CD4-positive, CD25-positive, alpha-beta regulatory T cell (primary cell): ENCODE measurements around the gene ARHGAP6. TPM values are rescaled to one million over a fixed set of nuclear protein-coding genes. Genes with fewer than 3 reads are reported as not detected.

Experiments
- ATAC-seq, 2 donors: fragments of 150-1000 bp; cut with Tn5 transposase; one replicate each; pipeline ENCODE4 v1.10.0; 2021; ENCODE audit warnings: low read depth in 2 of 2, moderate number of reproducible peaks in 2 of 2, moderate library complexity in 1 of 2
- DNase-seq, 3 donors: peaks; one replicate each; pipeline versions ENCODE4 v3.0.0 to v3.0.0-alpha.2; 2012 to 2022; ENCODE audit warnings: mixed read lengths in 1 of 3
- H3K27ac ChIP-seq: one replicate; pipeline ENCODE4 v1.7.0; 2013; ENCODE audit warnings: mild to moderate bottlenecking, low read length; ENCODE audit not compliant: insufficient read depth, poor library complexity, severe bottlenecking
- H3K27me3 ChIP-seq: one replicate; pipeline ENCODE4 v1.7.0; 2013; ENCODE audit warnings: low read length; ENCODE audit not compliant: control insufficient read depth, insufficient read depth
- H3K36me3 ChIP-seq: one replicate; pipeline ENCODE4 v1.7.0; 2013; ENCODE audit warnings: mild to moderate bottlenecking, low read length, moderate library complexity; ENCODE audit not compliant: control insufficient read depth, insufficient read depth
- H3K4me1 ChIP-seq: 2 replicates; pipeline ENCODE4 v1.7.0; 2013; ENCODE audit warnings: mild to moderate bottlenecking, low read length; ENCODE audit not compliant: insufficient read depth, control insufficient read depth, poor library complexity, severe bottlenecking
- H3K4me3 ChIP-seq: one replicate; pipeline ENCODE4 v1.7.0; 2013; ENCODE audit warnings: low read depth, mild to moderate bottlenecking, low read length, moderate library complexity
- H3K9me3 ChIP-seq, 2 experiments: 1 replicate in 1 of 2; 2 replicates in 1 of 2; pipeline ENCODE4 v1.7.0; 2013; ENCODE audit warnings: low read length in 2 of 2, mild to moderate bottlenecking in 1 of 2, moderate library complexity in 1 of 2; ENCODE audit not compliant: control insufficient read depth in 2 of 2
- H3K27ac Mint-ChIP-seq, 3 donors: one replicate each; pipeline ENCODE4 v1.8.0; 2020 to 2022; ENCODE audit warnings: mild to moderate bottlenecking in 3 of 3, mixed read lengths in 3 of 3, moderate library complexity in 2 of 3
- H3K27me3 Mint-ChIP-seq: one replicate; pipeline ENCODE4 v1.8.0; 2022; ENCODE audit warnings: mild to moderate bottlenecking, mixed read lengths
- H3K36me3 Mint-ChIP-seq: one replicate; pipeline ENCODE4 v1.8.0; 2020; ENCODE audit warnings: mixed read lengths
- H3K4me1 Mint-ChIP-seq, 4 donors: one replicate each; pipeline ENCODE4 v1.8.0; 2020 to 2022; ENCODE audit warnings: mixed read lengths in 4 of 4, mild to moderate bottlenecking in 1 of 4
- H3K4me3 Mint-ChIP-seq, 4 donors: one replicate each; pipeline ENCODE4 v1.8.0; 2020 to 2022; ENCODE audit warnings: mild to moderate bottlenecking in 4 of 4, mixed read lengths in 4 of 4, moderate library complexity in 3 of 4
- H3K9me3 Mint-ChIP-seq, 7 donors: one replicate each; pipeline ENCODE4 v1.8.0; 2020 to 2022; ENCODE audit warnings: mixed read lengths in 7 of 7, mild to moderate bottlenecking in 3 of 7, moderate library complexity in 2 of 7
- polyA plus RNA-seq, 4 donors: library from polyadenylated mRNA; unstranded; fragments of 300-500 nt; fragmentation: Illumina TruSeq; gene quantifications; one replicate each; pipeline ENCODE4 v1.2.3, GENCODE V29; 2021
- total RNA-seq: library from RNA; stranded (reverse); gene quantifications from one replicate; pipeline ENCODE4 v1.2.3, GENCODE V29; 2022

Gene ARHGAP6
- total and polyA plus RNA-seq, 5 donors from 2014 or later: 1.8 TPM; not detected in 4

GRCh38 chrX:11426712-11427452 lies 238.8 kb downstream of the ARHGAP6 start:
- Mint-ChIP-seq H3K9me3 (no peaks in the 10 kb centered on the region), H3K4me1 (no peaks in the 10 kb centered on the region), H3K4me3 (no peak overlapping the region), H3K36me3 (no peaks in the 10 kb centered on the region), H3K27ac (no peak overlapping the region), H3K27me3 (peaks cover 11% of the 10 kb centered on the region)
- peaks cover 2% of the 10 kb centered on the region for H3K27me3 ChIP-seq
- DNase-seq (no peak), ATAC-seq (no peak)
- H3K4me3 ChIP-seq: no peak overlapping the region
- H3K4me1 ChIP-seq: no peaks in the 10 kb centered on the region
- no peak overlapping the region for H3K27ac ChIP-seq
- H3K36me3 ChIP-seq: no peaks in the 10 kb centered on the region
- H3K9me3 ChIP-seq: no peaks in the 10 kb centered on the region

- Histone ChIP-seq H3K27ac (no peak overlapping the region), H3K36me3 (no peaks in the 10 kb centered on the region), H3K4me1 (no peaks in the 10 kb centered on the region), H3K4me3 (no peak overlapping the region), H3K9me3 (no peaks in the 10 kb centered on the region), H3K27me3 (peaks cover 2% of the 10 kb centered on the region)
- ATAC-seq (no peak), DNase-seq (no peak)
- Mint-ChIP-seq H3K4me1 (no peaks in the 10 kb centered on the region), H3K9me3 (peaks cover 0 to 1% (median 0%) of the 10 kb centered on the region in 7 donors), H3K4me3 (no peak overlapping the region), H3K27ac (no peak overlapping the region), H3K27me3 (peaks cover 9% of the 10 kb centered on the region), H3K36me3 (no peaks in the 10 kb centered on the region)
Observed at GRCh38 chrX:11424903-11425674, 240.6 kb downstream of the ARHGAP6 start.

GRCh38 chrX:11423949-11424348 lies 241.8 kb downstream of the ARHGAP6 start:
- H3K36me3 Mint-ChIP-seq: no peaks in the 10 kb centered on the region

GRCh38 chrX:11423362-11423818 lies 242.3 kb downstream of the ARHGAP6 start:
- H3K36me3 ChIP-seq: no peaks in the 10 kb centered on the region
- no peaks in the 10 kb centered on the region for H3K36me3 Mint-ChIP-seq
- no peak overlapping the region for H3K4me3 ChIP-seq
- H3K9me3 ChIP-seq: no peaks in the 10 kb centered on the region
- no peak overlapping the region for H3K4me3 Mint-ChIP-seq
- H3K27me3 ChIP-seq: peaks cover 2% of the 10 kb centered on the region
- H3K4me1 Mint-ChIP-seq: no peaks in the 10 kb centered on the region
- peaks cover 0 to 1% (median 0%) of the 10 kb centered on the region in 7 donors for H3K9me3 Mint-ChIP-seq
- H3K4me1 ChIP-seq: no peaks in the 10 kb centered on the region
- ATAC-seq: no peak
- peaks cover 9% of the 10 kb centered on the region for H3K27me3 Mint-ChIP-seq
- H3K27ac ChIP-seq: no peak overlapping the region
- DNase-seq: no peak
- H3K27ac Mint-ChIP-seq: no peak overlapping the region

More at GRCh38 chrX:11423949-11424348, 241.8 kb downstream of the ARHGAP6 start:
- Histone ChIP-seq H3K27ac (no peak overlapping the region), H3K4me3 (no peak overlapping the region), H3K4me1 (no peaks in the 10 kb centered on the region), H3K9me3 (no peaks in the 10 kb centered on the region), H3K36me3 (no peaks in the 10 kb centered on the region), H3K27me3 (peaks cover 2% of the 10 kb centered on the region)
- no peak overlapping the region for H3K27ac Mint-ChIP-seq
- H3K4me3 Mint-ChIP-seq: no peak overlapping the region
- peaks cover 9% of the 10 kb centered on the region for H3K27me3 Mint-ChIP-seq
- H3K9me3 Mint-ChIP-seq: peaks cover 0 to 1% (median 0%) of the 10 kb centered on the region in 7 donors
- ATAC-seq (no peak), DNase-seq (no peak)
- no peaks in the 10 kb centered on the region for H3K4me1 Mint-ChIP-seq

GRCh38 chrX:11422525-11422857 lies 243.2 kb downstream of the ARHGAP6 start:
- H3K9me3 ChIP-seq: no peaks in the 10 kb centered on the region
- H3K27ac Mint-ChIP-seq: no peak overlapping the region
- no peaks in the 10 kb centered on the region for H3K4me1 ChIP-seq
- no peaks in the 10 kb centered on the region for H3K36me3 Mint-ChIP-seq
- H3K27ac ChIP-seq: no peak overlapping the region
- H3K4me3 Mint-ChIP-seq: no peak overlapping the region
- no peak overlapping the region for H3K4me3 ChIP-seq
- no peaks in the 10 kb centered on the region for H3K36me3 ChIP-seq
- H3K27me3 Mint-ChIP-seq: peaks cover 13% of the 10 kb centered on the region
- H3K9me3 Mint-ChIP-seq: peaks cover 0 to 1% (median 0%) of the 10 kb centered on the region in 7 donors
- ATAC-seq (no peak), DNase-seq (no peak)
- no peaks in the 10 kb centered on the region for H3K4me1 Mint-ChIP-seq
- no peaks in the 10 kb centered on the region for H3K27me3 ChIP-seq

- peaks cover 11% of the 10 kb centered on the region for H3K27me3 Mint-ChIP-seq
- ATAC-seq (no peak), DNase-seq (no peak)
- H3K4me1 Mint-ChIP-seq: no peaks in the 10 kb centered on the region
- H3K9me3 ChIP-seq: no peaks in the 10 kb centered on the region
- no peaks in the 10 kb centered on the region for H3K4me1 ChIP-seq
- no peaks in the 10 kb centered on the region for H3K36me3 Mint-ChIP-seq
- H3K4me3 ChIP-seq: no peak overlapping the region
- no peaks in the 10 kb centered on the region for H3K27me3 ChIP-seq
- H3K36me3 ChIP-seq: no peaks in the 10 kb centered on the region
- no peak overlapping the region for H3K4me3 Mint-ChIP-seq
- no peak overlapping the region for H3K27ac ChIP-seq
- H3K27ac Mint-ChIP-seq: peak overlapping the region in 1 of 3 donors; percentile 92
- peaks cover 0 to 2% (median 0%) of the 10 kb centered on the region in 7 donors for H3K9me3 Mint-ChIP-seq
Observed at GRCh38 chrX:11421805-11422524, 243.8 kb downstream of the ARHGAP6 start.

- DNase-seq (no peak), ATAC-seq (no peak)
- Histone ChIP-seq H3K36me3 (no peaks in the 10 kb centered on the region), H3K9me3 (no peaks in the 10 kb centered on the region), H3K4me1 (no peaks in the 10 kb centered on the region), H3K27me3 (no peaks in the 10 kb centered on the region), H3K27ac (no peak overlapping the region), H3K4me3 (no peak overlapping the region)
- Mint-ChIP-seq H3K4me1 (no peaks in the 10 kb centered on the region), H3K27me3 (peaks cover 4% of the 10 kb centered on the region), H3K27ac (no peak overlapping the region), H3K36me3 (no peaks in the 10 kb centered on the region), H3K4me3 (no peak overlapping the region), H3K9me3 (peaks cover 0 to 3% (median 0%) of the 10 kb centered on the region in 7 donors)
Observed at GRCh38 chrX:11420851-11421250, 244.9 kb downstream of the ARHGAP6 start.
